ENCODE measurements around the gene SHB. TPM values are rescaled to one million over a fixed set of nuclear protein-coding genes. Genes with fewer than 3 reads are reported as not detected.

Gene SHB
- total and polyA plus RNA-seq, 2 of the 8 experiments (the other 6 are each of a cell fraction or from before 2014, with no cell fraction given): 4.1 to 12.6 TPM

- Histone ChIP-seq H3K79me2 (ENCODE audit: control insufficient read depth in 1 of 2, insufficient read depth in 2 of 2, low read length in 2 of 2) (no peaks in the 10 kb centered on the region; a peak in 1 of 4 replicates), H2BK5ac (ENCODE audit: low read depth, low read length) (no peak overlapping the region), H4K91ac (replicated peaks; ENCODE audit: insufficient read length, low read length) (no peak overlapping the region), H2AK5ac (ENCODE audit: low read depth, low read length) (no peak overlapping the region), H3K18ac (ENCODE audit: extremely low read depth, low read length) (no peak overlapping the region), H3K79me1 (ENCODE audit: low read depth, low read length) (peaks cover 4% of the 10 kb centered on the region), H4K20me1 (replicated peaks in 1 of 2; ENCODE audit: control insufficient read depth in 1 of 2, insufficient read depth in 2 of 2, low read length in 2 of 2) (peaks cover 0 to 2% of the 10 kb centered on the region in 2 experiments), H3K23me2 (ENCODE audit: low read depth, low read length) (no peaks in the 10 kb centered on the region), H3K23ac (ENCODE audit: insufficient read length) (no peak overlapping the region), H4K5ac (ENCODE audit: insufficient read length, low read depth, low read length) (no peak overlapping the region), H3K14ac (ENCODE audit: insufficient read length) (no peak overlapping the region), H3K9ac (replicated peaks in 1 of 4; ENCODE audit: extremely low read depth in 1 of 4, low read depth in 3 of 4, low read length in 3 of 4) (no peak overlapping the region), H2BK120ac (replicated peaks; ENCODE audit: low read depth, low read length) (no peak overlapping the region), H3K36me3 (ENCODE audit: control insufficient read depth in 2 of 4, insufficient read depth in 4 of 4, low read length in 3 of 4) (no peaks in the 10 kb centered on the region; a peak in 1 of 8 replicates), H3K4me2 (ENCODE audit: insufficient read depth in 1 of 2, low read depth in 2 of 2, low read length in 2 of 2) (no peak overlapping the region), H3K4me3 (ENCODE audit: extremely low read depth in 1 of 4, insufficient read depth in 2 of 4, low read depth in 3 of 4, low read length in 4 of 4) (no peak overlapping the region), H2AFZ (ENCODE audit: low read length) (no peak overlapping the region), H2BK20ac (ENCODE audit: low read length) (no peak overlapping the region), H3K4ac (replicated peaks; ENCODE audit: insufficient read length, low read depth, low read length) (no peak overlapping the region), H2BK15ac (ENCODE audit: low read length) (no peak overlapping the region), H4K8ac (ENCODE audit: extremely low read depth, insufficient read depth, low read length) (no peak overlapping the region), H3K9me3 (ENCODE audit: insufficient read depth in 2 of 2, low read depth in 1 of 2, low read length in 1 of 2) (no peaks in the 10 kb centered on the region), H3K56ac (replicated peaks; ENCODE audit: insufficient read length, low read depth, low read length) (no peak overlapping the region), H3K27me3 (replicated peaks in 1 of 4; ENCODE audit: control insufficient read depth in 3 of 4, extremely low read depth in 1 of 4, insufficient read depth in 3 of 4, low read length in 3 of 4) (no peaks in the 10 kb centered on the region), H3K27ac (ENCODE audit: low read depth, low read length) (no peak overlapping the region), H2BK12ac (ENCODE audit: low read depth, low read length) (no peak overlapping the region), H3K4me1 (replicated peaks in 1 of 4; ENCODE audit: control insufficient read depth in 3 of 4, insufficient read depth in 4 of 4, low read length in 3 of 4) (peaks cover 0 to 7% (median 0%) of the 10 kb centered on the region in 4 experiments; a peak in 2 of 7 replicates)
- ChIA-PET CTCF (ENCODE audit: partially characterized antibody) (interaction anchor here (0.6 to 3.8 kb wide), 5 partner anchors 10 to 75 kb away, joined by 4 to 11 read pairs (median 5); no protein-coding TSS in a partner anchor), POLR2A (ENCODE audit: partially characterized antibody) (interaction anchor here (0.7 kb wide), 1 partner anchor 20 kb away, joined by 3 read pairs; no protein-coding TSS in a partner anchor)
- TF ChIP-seq NRF1 (IDR thresholded peaks at IDR 0.05; ENCODE audit: low read depth, low read length) (no peak), RAD21 (IDR thresholded peaks at IDR 0.05 in 1 of 2, conservative IDR thresholded peaks at IDR 0.05 in 1 of 2; ENCODE audit: low read depth in 2 of 2, low read length in 2 of 2) (no peak), SP4 (IDR thresholded peaks at IDR 0.05; ENCODE audit: low read length) (no peak), GTF2F1 (IDR thresholded peaks at IDR 0.05; ENCODE audit: borderline replicate concordance, low read depth, low read length) (no peak), CTBP2 (IDR thresholded peaks at IDR 0.05; ENCODE audit: borderline replicate concordance, insufficient read depth, insufficient read length, low read length) (no peak), TCF12 (IDR thresholded peaks at IDR 0.05; ENCODE audit: low read depth, low read length) (no peak)
- 69% methylated on average over 2 of the region's 2 CpGs; no CpG with 5 or more reads in 1 of the 2 experiments for WGBS, 2 experiments (ENCODE audit: extremely low coverage in 1 of 2, insufficient coverage in 1 of 2, insufficient read length in 1 of 2, insufficient replicate concordance in 2 of 2, low coverage in 1 of 2, low lambda C conversion rate in 2 of 2, missing lambda C conversion rate in 1 of 2)
- no peak for FAIRE-seq
- no peak for DNase-seq (ENCODE audit: low read depth in 1 of 2, low spot score in 2 of 2)
Observed at GRCh38 chr9:37988602-37989001, 80.4 kb downstream of the SHB start.
